Fibroblast of mammary gland (primary cell): ENCODE measurements around the gene CACHD1.

Experiments
- DNase-seq: peaks from one replicate; pipeline ENCODE4 v3.0.0-alpha.2; 2010; ENCODE audit warnings: low read depth
- H3K4me3 ChIP-seq: 2 replicates; pipeline ENCODE4 v1.5.1; 2011; ENCODE audit warnings: low read depth, mild to moderate bottlenecking, low read length, moderate library complexity; ENCODE audit not compliant: control insufficient read depth
- TF ChIP-seq, protein P1 (sequence below): conservative IDR thresholded peaks from 2 replicates; pipeline ENCODE4 v1.5.1; 2011; ENCODE audit warnings: low read depth, low read length, inconsistent platforms; ENCODE audit not compliant: control insufficient read depth, insufficient read depth

CACHD1 gene

DNA sequence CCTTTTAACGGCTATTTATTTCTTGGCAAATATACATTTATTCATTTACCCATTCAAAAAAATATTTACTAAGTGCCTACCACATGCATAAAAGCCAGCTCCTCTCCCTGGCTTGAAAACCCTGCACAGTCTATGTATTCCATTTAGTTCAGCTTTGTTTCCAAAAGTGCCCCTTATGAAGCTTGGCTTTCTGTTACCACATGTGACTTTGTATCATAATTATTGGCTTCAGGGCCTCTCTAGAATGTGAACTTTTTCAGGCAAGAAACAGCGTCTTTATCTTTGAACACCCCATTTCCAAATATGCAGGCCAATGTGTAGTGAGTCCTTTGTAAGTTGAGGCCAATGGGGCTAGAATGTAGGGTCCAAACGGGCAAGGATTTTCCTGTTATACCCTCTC is 69.4 kb downstream of the CACHD1 start:
- H3K4me3 ChIP-seq = no peak overlapping the region
- no peak for DNase-seq
- TF ChIP-seq, protein P1, sequence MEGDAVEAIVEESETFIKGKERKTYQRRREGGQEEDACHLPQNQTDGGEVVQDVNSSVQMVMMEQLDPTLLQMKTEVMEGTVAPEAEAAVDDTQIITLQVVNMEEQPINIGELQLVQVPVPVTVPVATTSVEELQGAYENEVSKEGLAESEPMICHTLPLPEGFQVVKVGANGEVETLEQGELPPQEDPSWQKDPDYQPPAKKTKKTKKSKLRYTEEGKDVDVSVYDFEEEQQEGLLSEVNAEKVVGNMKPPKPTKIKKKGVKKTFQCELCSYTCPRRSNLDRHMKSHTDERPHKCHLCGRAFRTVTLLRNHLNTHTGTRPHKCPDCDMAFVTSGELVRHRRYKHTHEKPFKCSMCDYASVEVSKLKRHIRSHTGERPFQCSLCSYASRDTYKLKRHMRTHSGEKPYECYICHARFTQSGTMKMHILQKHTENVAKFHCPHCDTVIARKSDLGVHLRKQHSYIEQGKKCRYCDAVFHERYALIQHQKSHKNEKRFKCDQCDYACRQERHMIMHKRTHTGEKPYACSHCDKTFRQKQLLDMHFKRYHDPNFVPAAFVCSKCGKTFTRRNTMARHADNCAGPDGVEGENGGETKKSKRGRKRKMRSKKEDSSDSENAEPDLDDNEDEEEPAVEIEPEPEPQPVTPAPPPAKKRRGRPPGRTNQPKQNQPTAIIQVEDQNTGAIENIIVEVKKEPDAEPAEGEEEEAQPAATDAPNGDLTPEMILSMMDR = no peak

DNA sequence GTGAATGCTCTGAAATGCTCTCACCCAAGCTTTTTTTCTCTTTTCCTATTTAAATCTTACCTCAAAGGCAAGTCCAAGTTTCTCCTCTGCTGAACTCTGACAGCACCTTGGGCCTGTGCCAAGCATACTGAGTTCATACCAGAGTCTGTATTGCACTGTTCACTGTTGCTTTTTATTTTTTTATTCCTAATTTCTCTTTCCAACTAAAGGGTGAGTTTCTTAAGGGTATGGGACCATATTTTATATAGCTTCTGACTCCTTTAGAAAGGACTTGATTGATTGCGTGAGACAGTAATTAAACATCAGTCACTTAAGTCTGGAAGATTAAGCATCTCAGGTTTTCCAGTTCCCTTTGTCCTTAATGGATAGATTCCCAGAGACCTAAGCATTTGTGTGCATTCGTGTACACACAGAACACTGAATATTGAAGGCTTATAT is 69.9 kb downstream of the CACHD1 start:
- peak overlapping the region; percentile 22 for H3K4me3 ChIP-seq
- peak; percentile 76 for DNase-seq
- TF ChIP-seq, protein P1 = no peak

DNA sequence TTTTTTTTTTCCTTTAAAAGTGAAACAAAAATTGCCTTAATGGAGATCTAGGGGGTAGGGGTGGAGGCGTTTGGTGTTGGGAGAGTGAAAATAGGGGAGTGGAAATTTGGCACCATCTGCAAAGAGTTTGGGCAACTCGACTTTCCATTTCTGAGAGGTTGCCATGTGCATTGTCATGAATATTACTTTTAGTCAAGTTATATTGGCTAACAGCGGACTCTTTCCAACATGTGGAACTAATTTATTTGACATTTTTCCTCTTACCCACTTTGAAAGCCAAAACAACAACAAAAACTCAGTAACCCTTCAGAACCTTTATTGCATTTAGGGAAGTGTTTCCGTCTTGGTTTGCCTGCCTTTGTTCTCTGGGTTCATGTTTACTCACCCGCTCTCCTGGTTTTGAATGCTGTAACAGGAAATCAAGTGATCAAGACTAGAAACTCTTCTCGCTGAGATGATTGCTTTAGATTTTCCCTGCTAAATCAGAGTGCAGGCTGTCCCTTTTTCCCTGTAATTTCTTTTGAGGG is 70.4 kb downstream of the CACHD1 start:
- TF ChIP-seq, protein P1 = no peak
- peak; percentile 77 for DNase-seq
- peak overlapping the region; percentile 22 for H3K4me3 ChIP-seq

DNA sequence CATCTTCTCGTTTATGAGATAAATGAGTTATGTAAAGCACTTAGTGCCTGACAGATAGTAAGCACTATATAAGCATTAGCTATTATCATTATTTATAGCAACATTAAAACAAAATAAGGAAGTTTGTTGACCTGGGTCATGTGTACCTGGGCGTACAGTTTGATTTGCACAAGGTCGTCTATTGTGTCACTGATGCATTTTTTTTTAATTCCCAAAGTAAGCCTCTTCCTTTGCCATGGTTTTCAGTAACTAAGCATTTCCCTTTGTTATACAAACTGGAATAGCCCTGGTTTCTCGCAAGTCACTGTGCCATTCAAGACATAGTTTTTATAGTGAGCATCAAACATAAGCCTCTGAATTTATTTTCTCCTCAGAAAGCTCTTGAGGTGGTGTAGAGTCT is 72.2 kb downstream of the CACHD1 start:
- DNase-seq = no peak
- H3K4me3 ChIP-seq = no peak overlapping the region
- TF ChIP-seq, protein P1 = no peak

DNA sequence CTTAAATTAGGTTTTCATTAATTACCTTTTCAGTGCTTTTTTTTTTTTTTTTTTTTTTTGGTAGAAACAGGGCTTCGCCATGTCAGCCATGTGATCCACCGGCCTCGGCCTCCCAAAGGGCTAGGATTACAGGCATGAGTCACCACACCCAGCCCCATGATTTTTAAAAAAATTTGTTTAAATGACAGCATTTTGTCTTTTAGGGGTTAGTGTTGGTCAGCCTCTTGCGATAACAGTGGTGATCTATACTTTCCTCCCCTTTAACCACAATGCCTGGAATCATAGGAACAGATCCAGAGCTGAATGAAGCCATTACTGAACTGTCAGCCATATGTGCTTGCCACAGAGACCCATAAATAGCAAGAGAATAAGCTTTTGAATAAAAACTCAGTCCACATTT is 73.9 kb downstream of the CACHD1 start:
- DNase-seq = peak; percentile 63
- TF ChIP-seq, protein P1 = no peak
- no peak overlapping the region for H3K4me3 ChIP-seq

DNA sequence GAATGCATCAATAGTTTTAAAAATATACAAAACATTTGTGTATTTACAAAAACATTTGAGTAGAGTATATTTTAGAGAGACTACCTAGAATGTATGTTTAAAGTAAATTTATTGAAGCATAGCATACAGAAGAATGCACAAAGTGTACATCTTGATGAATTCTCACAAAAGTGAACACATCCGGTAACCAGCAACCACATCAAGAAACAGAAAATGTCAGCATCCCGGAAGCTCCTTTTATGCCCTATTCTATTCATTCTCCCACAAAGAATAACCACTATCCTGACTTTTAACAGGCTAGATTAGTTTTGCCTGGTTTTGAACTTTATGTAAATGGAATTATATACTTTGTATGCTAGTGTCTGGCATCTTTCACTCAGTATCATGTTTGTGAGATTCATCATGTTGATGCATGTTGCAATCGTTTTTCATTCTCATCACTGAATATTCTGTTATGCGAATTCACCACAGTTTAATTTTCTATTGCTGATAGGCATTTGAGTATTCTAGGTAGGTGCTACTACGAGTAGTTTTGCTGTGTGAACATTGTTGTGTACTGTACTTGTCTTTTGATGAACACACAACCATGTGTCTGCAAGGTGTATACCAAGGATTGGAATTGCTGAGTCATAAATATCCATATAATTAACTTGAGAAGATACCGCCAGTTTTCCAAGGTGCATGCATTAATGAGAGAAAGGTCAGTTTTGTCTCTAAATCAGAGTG is 75.4 kb downstream of the CACHD1 start:
- no peak for DNase-seq
- TF ChIP-seq, protein P1 = no peak
- no peak overlapping the region for H3K4me3 ChIP-seq

DNA sequence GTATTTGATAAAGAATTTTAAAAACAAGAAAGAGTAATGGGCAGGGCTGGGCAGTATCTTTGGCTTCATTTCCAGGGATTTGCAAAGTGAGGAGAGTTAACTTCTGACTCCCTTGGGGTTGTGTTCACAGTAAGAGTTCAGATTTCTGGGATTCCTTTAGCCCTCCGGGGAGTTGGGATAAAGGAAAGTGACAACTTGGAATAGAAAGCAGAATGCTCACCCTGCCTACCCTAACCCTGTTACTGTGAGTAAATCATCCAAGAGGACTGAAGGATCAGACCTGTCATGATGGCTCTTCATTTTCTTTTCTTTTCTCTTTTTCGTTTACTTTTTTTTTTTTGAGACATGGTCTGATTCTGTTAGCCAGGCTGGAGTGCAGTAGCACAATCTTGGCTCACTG is 76.1 kb downstream of the CACHD1 start:
- H3K4me3 ChIP-seq = no peak overlapping the region
- TF ChIP-seq, protein P1 = no peak
- no peak for DNase-seq
